Measurements from ENCODE around the gene ABHD18.
"Not testable (repeated sequence)": the region's sequence is repeated elsewhere in the genome, so short reads cannot be mapped to it uniquely, and the experiment has no call there.

- not testable (repeated sequence) for TF ChIP-seq CTCF (IDR thresholded peaks at IDR 0.05; ENCODE audit: poor library complexity, severe bottlenecking); EZH2 (IDR thresholded peaks at IDR 0.05; ENCODE audit: borderline replicate concordance, insufficient read depth, low read length, poor library complexity, severe bottlenecking); POLR2AphosphoS5 (IDR thresholded peaks at IDR 0.05); EP300 (conservative IDR thresholded peaks at IDR 0.05; ENCODE audit: poor library complexity, severe bottlenecking); TAF1 (IDR thresholded peaks at IDR 0.05; ENCODE audit: low read depth); REST (IDR thresholded peaks at IDR 0.05; ENCODE audit: borderline replicate concordance)
Observed at GRCh38 chr4:127931836-127932235, 33.4 kb upstream of the ABHD18 start.
